SIG-M5 treated with dmso at 0.1 percent for 504 hours (cell line): ENCODE data around the gene TYW5.

Experiments used
- DNase-seq: peaks from one replicate; lab custom pipeline; 2025; ENCODE audit not compliant: unreplicated experiment; lab: John Stamatoyannopoulos, UW

TYW5 gene, protein sequence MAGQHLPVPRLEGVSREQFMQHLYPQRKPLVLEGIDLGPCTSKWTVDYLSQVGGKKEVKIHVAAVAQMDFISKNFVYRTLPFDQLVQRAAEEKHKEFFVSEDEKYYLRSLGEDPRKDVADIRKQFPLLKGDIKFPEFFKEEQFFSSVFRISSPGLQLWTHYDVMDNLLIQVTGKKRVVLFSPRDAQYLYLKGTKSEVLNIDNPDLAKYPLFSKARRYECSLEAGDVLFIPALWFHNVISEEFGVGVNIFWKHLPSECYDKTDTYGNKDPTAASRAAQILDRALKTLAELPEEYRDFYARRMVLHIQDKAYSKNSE

DNA sequence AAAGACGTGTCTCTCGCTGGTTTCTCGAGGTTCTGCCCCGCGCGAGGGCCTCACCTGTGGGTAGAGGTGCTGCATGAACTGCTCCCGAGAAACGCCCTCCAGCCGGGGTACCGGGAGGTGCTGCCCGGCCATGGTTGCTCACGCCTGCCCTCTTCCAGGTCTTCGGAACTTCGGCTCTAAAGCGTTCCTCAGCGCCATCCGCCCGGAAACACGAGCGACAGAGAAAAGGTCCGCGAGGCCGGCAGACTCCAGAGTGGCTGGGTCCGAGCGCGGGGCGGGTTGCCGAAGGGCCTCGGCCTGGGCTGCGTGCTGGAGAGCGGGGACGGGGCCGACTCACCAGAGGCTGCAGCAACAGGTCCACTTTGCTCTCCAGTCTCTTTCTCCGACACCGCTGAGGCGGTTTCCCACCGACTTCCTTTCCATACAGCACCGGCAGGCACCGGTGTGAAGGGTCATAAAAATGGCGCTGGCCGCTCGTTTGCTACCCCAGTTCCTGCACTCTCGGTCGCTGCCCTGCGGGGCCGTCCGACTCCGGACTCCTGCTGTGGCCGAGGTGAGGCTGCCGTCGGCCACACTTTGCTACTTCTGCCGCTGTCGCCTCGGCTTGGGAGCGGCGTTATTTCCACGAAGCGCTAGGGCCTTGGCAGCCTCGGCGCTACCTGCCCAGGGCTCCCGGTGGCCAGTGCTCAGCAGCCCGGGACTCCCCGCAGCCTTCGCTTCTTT is at the start of gene TYW5, which contains the start of gene MAIP1:
Gene TYW5, minus strand, starts transcription at position 153 of the 723 bp plus-strand sequence. Its CDS starts 21 bp downstream, at position 132.
Gene MAIP1, plus strand, starts transcription at position 244 of the 723 bp plus-strand sequence. Its CDS starts 217 bp downstream, at position 461.
- peak; percentile 88 for DNase-seq

DNA sequence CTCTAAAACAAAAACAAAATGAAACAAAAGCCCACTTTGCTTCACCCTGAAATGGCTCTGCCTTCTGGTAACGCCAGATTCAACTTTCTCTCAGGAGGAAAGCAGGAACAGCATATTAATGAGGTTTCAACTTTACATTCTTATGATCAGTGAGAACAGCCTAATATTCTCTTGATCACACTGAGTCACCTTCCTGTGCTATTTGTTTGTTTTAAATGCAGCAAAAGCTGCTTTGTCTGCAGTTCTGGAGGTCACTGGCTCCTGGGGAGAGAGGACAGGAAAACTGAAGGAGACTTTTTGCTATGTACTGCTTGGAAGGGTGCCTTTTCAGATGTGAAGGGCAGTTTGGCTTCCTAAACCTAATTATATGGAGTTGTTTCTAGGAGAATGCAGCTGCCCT is 48.2 kb upstream of the TYW5 start:
- no peak for DNase-seq

DNA sequence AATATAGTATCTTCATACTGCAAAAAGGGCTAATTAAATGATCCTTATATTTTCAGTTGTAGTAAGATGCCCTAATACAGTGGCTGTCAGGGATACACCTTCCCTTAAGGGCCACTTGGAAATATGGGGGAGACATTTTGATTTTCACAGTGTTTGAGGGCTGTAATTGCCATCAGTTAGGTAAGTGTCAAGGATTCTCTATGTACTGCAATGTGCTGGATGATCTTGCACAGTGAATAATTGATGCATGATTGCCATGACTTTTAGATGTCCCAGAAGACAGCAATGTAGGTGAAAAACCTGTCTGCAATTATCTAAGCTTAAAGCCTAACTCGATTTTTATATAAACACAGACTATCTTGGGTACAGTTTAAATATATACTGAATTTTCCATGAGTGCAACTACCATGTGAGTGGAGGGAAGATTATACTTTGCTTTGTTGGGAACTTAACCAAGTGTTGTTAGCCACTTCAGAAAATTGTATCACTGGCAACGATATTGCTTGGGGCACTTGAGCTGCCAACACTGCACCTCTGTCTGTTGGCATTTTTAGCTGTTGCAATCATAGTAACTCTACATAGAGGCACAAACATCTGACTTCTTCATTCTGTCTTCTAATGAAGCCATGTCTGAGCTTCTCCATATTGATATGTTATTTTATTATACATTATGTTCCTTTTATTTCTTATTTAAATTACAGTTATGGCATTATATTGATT is 45.3 kb upstream of the TYW5 start:
- DNase-seq: no peak

DNA sequence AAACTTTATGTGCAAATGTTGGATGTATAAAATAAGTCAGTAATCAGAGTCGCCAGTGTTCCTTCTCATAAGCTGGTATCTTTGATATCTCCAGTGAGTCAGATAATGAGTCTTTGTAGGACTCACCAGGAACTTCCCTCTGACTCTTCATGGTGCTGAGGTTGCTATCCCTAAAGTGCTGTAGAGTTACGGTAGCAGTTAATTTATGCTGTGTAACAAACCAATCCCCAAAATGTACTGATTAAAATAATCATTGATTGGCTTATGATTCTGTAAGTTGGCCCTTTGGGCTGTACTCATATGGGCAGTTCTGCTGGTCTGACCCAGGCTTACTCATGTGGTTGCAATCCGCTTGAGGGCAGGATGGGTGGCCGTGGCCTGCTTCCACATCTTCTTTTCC is 43.9 kb upstream of the TYW5 start:
- no peak for DNase-seq

DNA sequence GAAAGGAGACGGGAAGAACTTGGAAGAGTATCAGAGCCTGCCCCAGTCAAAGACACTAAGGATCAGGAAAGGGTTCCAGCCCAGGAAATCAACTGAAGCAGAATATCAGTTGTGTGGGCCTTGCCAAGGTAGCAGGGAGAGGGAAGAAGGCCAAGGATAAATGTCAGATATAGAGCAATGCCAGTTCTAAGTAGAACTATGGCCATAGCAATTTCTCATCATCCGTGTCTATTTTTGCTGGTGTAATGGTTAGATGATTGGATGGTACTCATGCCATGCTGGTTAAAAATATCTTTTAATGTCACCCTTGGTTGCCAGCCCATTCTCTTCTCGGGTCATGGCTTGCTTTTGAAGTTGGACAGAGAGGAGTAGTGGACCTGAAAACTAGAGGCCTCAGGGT is 42.0 kb upstream of the TYW5 start:
- DNase-seq: no peak

DNA sequence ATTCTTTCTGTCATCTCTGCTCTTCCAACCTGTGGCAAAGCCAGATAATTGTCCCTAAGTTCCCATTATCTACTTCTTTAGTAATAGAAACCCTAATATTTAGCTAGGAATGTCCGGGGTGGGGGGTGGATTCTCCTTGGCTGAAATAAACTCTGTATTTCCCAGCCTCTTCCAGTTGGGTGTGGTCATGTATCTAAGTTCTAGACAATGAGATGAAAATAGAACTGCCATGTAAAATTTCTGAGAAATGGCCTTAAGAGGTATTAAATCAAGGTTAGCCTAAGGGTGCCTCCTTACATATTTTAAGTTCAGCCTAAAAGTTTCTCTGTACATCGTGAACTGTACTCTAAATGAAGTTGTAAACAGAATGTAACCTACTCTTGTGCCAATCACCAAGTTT is 39.6 kb upstream of the TYW5 start:
- DNase-seq: no peak

DNA sequence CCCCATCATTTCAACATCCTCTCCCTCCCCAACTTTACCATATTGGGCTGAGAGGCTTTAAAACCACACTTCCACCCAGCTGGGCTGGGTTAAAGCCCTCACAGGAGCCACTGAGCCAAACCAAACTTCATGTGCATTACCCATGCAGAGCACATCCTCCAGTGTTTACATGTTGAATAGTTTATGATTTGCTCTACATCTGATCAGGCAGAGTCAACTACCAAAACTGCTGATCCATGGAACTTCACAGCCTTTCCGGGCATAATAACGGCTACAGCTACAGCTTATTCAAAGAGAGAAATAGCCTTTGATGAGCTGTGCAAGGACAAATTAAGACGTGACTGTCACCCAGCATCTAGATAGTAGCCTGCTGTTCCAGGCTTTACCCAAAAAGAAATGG is 39.1 kb upstream of the TYW5 start:
- DNase-seq: no peak

DNA sequence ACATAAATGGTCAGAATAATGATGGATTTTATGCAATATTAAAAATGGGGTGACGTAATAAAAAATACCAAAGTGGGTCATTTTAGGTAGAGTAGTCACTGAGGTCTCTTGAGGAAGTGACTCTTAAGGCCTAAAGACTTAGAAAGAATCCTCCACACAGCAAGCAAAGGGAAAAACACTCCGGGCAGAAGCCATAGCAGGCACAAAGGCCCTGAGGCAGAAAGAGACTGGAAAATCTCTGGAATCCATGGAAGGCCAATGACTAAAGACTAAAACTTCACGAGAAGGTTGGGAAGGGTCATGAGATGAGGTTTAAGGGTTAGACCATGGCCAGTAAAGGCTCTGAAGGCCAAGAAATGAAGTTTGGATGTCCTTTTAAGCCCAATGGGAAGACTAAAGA is 37.0 kb upstream of the TYW5 start:
- DNase-seq: no peak

DNA sequence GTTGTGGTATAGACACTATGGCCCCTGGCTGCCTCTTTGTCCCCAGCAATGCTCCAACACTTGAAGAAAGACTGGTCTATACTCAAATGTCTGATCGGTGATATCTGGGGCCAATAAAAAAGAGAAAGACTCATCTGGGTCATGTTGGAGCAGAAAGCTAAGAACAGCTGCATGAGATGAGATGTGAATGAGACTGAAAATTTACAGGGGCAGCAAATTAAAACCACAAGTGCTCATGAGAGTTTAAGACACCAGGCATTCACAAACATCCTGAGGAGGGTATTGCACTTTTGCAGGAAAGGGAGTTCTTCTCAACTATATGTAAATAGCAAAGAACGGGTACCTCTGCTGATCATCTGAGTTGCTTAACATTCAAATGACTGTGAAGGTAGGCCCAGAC is 36.4 kb upstream of the TYW5 start:
- DNase-seq: no peak

DNA sequence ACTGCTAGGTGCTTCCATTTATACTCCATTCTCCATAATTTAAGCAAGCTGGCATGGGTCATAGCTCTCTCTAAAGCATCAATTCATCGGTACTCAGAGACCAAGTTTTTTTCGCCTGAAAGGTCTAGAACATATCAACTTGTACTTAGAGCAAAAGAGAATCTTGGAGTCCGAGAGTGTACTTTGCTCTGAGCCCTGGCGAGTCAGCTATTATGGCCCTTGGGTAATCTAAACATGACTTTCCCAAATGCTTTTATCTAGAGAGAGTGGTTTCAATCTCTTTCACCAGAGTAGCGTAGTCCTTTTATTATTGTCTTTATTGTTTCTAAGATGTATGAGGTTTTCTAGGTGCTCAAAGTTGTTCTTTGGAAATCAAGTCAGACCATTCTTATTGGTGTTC is 34.5 kb upstream of the TYW5 start:
- no peak for DNase-seq

DNA sequence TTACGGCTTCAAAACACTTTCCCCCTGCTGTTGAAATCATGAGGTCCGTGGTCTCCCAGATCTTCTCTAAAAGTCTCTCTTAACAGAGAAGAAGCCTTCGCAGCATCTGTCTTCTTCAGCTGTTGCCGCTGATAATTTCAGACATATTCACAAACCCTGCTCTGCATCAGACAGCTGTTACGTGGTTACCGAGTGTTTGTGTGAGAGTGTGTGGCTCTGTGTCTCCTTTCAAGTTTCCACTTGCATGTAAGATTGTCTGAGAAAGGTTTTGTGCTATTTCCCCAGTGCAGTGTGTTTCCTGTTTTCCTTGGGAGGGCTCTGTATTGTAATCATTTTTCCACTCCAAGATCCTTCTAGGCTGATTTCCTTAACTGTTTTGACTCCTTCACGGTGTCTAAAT is 32.9 kb upstream of the TYW5 start:
- DNase-seq: no peak

DNA sequence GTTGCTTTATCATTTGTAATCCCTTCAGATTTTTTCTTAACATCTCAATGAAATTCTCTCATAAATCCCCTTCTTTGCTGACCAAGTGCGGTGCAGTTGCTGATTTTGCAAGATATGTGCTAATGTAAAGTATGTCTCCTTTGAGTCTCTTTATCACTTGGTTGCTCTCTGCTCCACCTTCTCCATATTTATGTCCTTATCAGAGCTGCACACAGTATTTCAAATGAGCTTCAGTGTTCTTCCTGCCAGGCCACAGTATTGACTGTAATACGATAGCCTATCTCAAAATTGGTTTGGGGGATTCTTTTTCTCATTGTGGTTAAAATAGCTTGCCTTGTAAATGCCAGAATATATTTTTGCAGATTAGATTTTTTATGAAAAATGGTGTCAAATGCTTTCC is 32.3 kb upstream of the TYW5 start:
- DNase-seq: no peak

DNA sequence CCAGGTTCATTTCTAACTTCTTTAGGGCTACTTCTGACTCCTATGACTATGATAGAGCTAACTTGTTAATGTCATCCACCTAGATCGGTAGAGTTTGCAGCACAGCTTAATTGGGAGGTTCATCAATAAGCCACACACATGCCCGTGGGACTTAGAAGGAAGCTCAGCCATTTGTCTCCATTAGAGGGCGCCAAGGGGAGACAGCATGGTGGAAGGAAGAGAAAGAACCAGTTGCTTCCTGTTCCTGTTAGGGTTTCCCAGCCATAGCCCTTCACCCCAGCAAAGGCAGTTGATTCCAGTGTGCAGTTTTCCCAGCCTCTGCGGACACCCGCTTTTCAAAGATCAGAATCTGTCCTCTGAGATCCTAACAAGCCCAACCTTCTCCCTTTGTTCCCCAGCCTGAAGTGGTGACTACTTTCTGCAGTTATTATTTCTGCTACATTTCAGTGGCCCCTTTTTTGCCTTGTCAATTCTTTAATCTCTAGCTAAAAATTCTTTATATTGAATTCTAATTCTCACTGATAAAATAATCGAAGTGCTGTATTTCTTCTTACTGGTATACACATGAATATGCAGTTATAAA is 30.4 kb upstream of the TYW5 start:
- DNase-seq: peak; percentile 70

DNA sequence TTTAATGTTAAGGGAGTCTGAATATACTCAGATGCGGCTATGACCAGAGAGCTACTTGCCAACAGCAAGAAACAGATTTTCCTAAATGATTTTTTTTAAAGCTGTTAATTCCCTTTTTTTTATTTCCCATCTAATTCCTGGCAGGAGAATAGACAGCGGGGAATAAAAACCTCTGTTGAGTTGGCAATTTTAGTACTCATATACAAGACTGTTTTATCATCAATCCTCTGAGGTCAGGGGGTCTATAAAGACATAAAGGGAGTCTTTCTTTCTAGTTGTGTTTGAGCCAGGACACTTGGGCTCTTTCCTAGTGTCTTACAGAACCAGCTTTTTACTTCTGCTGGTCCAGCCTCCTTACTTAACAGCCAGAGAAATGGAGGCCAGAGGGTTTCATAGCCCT is 29.5 kb upstream of the TYW5 start:
- DNase-seq: no peak

DNA sequence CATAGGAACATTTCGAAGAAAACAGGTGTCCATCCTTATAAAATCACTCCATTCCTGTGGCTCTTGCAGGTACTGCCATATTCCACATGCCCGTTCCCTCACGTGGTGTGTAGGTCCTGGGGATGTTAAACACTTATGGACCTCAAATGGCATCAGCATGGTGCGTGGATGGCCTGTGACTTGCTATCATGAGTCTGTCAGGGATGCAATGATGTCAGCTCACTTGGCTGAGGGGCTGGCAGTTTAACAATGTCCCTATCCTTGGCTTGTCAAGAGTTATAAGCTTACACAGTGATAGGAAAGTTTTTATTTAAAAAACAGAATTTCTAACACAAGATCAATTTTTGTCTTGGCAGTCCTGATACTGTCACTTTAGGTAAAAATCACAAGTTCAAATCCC is 28.9 kb upstream of the TYW5 start:
- DNase-seq: no peak

DNA sequence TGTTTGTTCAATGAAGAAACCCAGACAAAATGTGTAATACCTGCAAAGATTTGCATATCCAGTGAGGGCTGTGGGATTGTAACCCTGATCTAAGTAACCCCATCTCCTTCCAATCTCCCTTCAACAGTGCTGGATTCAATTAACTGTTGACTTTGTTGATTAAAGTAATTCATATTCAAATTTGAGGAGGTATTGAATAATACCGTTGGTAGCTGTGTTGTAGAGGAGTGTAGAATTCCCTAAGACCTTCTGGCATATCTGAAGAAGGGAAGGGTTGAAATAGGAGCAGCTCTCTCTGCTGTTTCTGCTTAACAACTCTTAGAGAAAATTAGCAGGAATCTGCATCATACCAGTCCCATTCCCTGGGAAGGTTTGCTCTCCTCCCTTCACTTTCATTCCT is 28.2 kb upstream of the TYW5 start:
- DNase-seq: no peak

DNA sequence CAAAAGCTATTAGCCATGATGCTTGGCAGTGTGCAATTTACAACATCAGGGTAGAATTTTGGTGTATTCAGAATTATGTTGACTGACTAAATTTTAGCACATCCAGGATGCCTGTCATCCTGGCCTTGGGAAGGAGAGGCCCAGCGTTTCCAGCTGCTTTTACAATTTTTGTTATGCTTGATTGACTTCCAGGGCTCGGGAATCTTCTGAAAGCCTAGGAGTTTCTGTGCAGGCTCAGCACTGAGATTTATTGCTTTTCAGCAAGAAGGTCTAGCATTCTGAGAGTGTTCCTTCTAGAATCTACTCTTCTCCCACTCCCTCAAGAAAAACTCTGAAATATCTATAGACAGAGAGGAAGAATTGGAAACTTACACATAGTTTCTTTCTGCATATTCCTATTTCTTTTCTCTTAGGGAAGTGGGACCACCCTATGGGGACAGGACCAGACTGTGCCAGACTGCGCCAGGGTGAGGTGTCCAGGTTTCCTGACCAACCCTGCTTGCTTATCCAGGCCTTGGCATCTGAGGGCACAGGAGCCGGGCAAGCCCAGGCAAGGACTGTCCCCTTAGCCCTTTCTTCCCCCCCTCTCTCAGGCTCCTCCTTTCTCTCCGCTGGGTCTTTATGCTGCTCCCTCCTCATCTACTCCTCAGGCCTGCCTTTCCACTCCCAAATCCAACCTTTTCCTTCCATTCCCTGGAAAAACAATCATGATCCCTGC is 27.0 kb upstream of the TYW5 start:
- no peak for DNase-seq

DNA sequence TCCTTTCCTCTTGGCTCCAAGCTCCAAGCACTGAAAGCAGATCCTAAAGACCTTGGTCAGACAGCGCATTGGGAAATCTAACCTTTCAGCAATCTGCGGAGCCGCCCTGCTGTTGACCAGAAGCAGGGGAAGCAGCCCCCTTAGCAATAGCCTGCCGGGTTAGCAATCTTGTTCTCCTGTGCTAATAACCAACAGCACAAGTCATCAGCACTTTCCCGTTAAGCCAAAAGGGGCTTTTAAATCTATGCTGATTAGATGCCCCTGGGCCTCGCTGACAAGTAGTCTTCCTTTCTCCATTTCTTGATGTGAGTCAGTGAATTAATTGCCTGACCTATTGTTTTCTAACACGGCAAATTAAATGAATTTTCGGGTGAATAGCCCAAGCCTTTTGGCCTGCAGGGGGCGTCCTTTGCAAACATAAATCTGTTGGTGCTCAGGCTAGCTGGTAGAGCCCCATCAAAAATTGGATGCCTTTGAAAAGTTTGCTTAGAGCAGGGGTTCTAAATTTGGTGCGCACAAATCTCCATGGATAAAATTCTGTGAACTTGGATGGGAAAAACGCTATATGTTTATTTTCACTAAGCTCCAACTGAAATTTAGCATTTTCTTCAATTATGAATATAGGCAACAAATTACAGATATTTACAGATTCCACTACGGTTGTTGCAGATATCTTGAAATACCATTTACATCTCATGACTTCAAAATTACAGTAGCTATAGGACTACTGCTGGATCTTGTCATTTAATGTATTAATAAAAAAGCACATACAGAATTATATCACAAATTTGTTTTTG is 24.7 kb upstream of the TYW5 start:
- peak; percentile 45 for DNase-seq

DNA sequence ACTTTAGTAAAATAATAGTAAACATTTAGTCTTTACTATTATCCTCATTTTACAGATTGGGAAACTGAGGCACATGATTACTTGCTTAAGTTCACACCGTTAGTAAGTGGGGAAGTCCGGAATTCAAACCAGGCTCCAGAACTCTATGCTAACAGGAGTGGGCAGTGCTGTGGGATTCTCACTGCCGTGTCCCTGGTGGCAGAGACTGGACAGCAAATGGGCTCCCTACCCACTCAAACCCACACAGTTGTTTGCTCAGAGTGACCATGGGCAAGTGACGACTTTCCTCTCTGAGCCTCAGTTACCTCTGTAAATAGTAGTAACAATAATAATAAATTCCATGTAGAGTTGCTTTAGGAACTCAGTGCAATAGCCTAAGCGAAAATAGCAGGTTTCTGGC is 24.1 kb upstream of the TYW5 start:
- DNase-seq: no peak

DNA sequence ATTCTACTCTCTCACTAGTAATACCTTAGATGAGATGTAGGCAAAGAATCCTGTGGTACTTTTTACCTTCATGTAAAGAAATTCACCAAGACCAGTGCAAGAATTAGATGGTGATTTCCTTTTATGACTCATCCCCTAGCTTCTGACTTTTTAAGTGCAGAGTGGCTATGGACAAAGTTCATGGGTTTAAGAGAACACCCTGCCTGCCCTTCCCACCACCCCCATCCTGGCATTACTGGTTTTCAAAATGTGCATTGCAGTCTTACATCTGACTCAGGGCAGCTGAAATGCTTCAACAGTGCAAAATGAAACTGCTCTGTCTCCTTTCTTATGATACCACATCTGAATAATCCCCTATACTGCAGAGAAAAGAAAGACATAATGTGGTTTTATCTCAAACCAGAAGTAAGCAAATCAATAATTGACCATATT is 22.7 kb upstream of the TYW5 start:
- peak; percentile 48 for DNase-seq
